Measurements from ENCODE around the gene MDGA2. TPM values are rescaled to one million over a fixed set of nuclear protein-coding genes. Genes with fewer than 3 reads are reported as not detected.

Gene MDGA2
- total RNA-seq, 2 experiments from 2014 or later: not detected

GRCh38 chr14:47520382-47520781, 155.0 kb downstream of the MDGA2 start:
- Mint-ChIP-seq H3K9me3 (no peaks in the 10 kb centered on the region), H3K4me1 (ENCODE audit: low read depth) (no peaks in the 10 kb centered on the region), H3K4me3 (no peak overlapping the region), H3K36me3 (ENCODE audit: low read depth) (no peaks in the 10 kb centered on the region), H3K27ac (no peak overlapping the region), H3K27me3 (ENCODE audit: low read depth) (no peaks in the 10 kb centered on the region)
- intact Hi-C loops (cut with micrococcal nuclease): no loop called here
- CTCF ChIA-PET: no interaction called here
- DNase-seq: no peak

DNA sequence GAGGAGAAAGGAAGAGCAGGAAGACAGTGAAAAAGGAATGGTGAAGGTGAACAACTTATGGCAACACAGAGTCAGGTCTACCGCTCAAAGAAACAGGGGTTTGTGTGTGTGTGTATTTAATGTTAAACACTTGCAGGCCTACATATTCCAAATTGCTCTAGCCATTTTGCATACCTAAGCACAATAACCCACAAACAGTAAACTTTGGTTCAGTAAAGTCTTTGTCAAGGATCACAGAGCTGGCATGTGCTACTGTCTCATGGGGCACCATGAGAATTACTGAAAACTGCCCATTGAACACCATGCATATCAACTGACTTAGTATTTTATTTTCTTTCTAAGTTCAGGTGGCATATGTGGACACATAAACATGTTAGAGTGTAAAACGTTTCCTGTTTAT, 163.6 kb downstream of the MDGA2 start:
- H3K27me3 Mint-ChIP-seq (ENCODE audit: low read depth): no peaks in the 10 kb centered on the region
- H3K27ac Mint-ChIP-seq: no peak overlapping the region
- no peaks in the 10 kb centered on the region for H3K4me1 Mint-ChIP-seq (ENCODE audit: low read depth)
- no peak overlapping the region for H3K4me3 Mint-ChIP-seq
- no peak for DNase-seq
- CTCF ChIA-PET: no interaction called here
- peaks cover 1% of the 10 kb centered on the region for H3K9me3 Mint-ChIP-seq
- no peaks in the 10 kb centered on the region for H3K36me3 Mint-ChIP-seq (ENCODE audit: low read depth)
- intact Hi-C loops (cut with micrococcal nuclease): no loop called here

DNA sequence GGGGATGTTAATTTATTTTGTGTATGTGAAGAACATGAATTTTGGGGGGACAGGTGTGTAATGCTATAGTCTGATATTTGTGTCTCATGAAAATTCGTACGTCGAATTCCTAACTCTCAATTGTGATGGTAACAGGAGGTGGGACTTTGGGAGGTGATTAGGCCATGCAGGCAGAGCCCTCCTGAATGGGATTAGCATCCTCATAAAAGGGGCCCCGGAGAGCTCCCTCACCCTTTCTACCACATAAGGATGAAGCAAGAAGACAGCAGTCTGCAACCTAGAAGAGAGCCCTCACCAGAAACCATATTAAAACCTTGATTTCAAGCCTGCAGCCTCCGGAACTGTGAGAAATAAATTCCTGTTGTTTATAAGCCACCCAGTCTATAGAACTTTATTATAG, 165.4 kb downstream of the MDGA2 start:
- intact Hi-C loops (cut with micrococcal nuclease): no loop called here
- Mint-ChIP-seq H3K4me3 (no peak overlapping the region), H3K36me3 (ENCODE audit: low read depth) (no peaks in the 10 kb centered on the region), H3K4me1 (ENCODE audit: low read depth) (no peaks in the 10 kb centered on the region), H3K9me3 (peaks cover 1% of the 10 kb centered on the region), H3K27me3 (ENCODE audit: low read depth) (no peaks in the 10 kb centered on the region), H3K27ac (no peak overlapping the region)
- DNase-seq: no peak
- CTCF ChIA-PET: no interaction called here

DNA sequence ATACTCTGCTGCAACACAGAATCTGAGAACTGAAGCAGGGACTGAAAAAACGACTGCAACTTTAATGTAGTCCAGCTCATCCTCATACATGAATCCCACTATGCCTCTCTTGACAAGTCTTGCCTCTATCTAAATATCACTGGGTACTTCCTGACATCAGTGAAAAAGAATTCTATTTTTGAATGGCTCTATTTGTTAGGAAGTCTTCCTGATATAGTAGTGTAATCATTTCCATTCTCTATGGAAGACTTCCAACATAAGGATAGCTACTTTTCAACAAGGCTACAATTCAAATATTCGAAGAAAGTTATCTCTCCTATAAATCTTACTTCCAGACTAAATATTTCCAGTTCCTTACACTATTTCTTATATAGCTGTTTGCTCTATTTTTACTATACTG, 167.5 kb downstream of the MDGA2 start:
- intact Hi-C loops (cut with micrococcal nuclease): no loop called here
- Mint-ChIP-seq H3K27me3 (ENCODE audit: low read depth) (no peaks in the 10 kb centered on the region), H3K4me1 (ENCODE audit: low read depth) (no peaks in the 10 kb centered on the region), H3K9me3 (peaks cover 4% of the 10 kb centered on the region), H3K4me3 (no peak overlapping the region), H3K27ac (no peak overlapping the region), H3K36me3 (ENCODE audit: low read depth) (no peaks in the 10 kb centered on the region)
- DNase-seq: no peak
- CTCF ChIA-PET: no interaction called here

DNA sequence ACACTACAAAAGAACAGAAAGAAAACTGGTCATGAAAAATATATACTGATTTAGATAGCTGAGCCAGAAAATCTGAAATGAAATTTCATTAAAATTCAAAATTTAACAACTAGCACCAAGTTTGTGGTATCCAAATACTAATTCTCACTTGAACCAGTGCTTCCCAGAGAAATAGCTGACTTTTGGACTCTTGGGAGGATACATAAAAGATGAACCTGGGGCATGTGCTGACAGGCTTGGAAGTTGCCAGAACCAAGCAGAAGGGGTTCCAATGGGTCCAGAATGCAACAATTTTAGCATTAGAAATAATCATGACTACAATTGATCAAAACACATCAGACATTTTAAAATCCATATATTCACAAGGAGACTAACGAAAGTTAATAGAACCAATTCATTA, 175.0 kb downstream of the MDGA2 start:
- Mint-ChIP-seq H3K4me3 (no peak overlapping the region), H3K27me3 (ENCODE audit: low read depth) (no peaks in the 10 kb centered on the region), H3K9me3 (peaks cover 4% of the 10 kb centered on the region), H3K27ac (no peak overlapping the region), H3K36me3 (ENCODE audit: low read depth) (no peaks in the 10 kb centered on the region), H3K4me1 (ENCODE audit: low read depth) (no peaks in the 10 kb centered on the region)
- no peak for DNase-seq
- CTCF ChIA-PET: no interaction called here
- intact Hi-C loops (cut with micrococcal nuclease): no loop called here

DNA sequence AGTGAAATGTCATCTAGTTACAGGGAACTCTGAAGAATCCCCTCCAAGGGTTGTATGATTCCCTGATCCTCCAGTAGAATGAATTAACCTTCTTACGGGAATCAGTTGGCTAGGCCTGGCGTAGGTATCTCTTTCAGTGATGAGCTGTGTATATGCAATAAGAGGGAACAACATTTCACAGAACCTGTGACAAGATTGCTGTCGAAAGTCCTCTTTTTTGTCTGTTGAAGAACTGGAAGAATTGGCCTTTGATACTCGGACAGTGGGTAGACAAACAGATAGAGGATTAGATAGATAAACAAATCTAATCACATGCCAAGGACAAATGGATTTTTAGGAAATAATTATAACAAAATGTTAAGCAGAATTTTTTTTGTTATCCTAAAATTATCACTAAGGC, 184.6 kb downstream of the MDGA2 start:
- no peak for DNase-seq
- H3K4me3 Mint-ChIP-seq: no peak overlapping the region
- intact Hi-C loops (cut with micrococcal nuclease): no loop called here
- peaks cover 7% of the 10 kb centered on the region for H3K9me3 Mint-ChIP-seq
- no peaks in the 10 kb centered on the region for H3K4me1 Mint-ChIP-seq (ENCODE audit: low read depth)
- H3K36me3 Mint-ChIP-seq (ENCODE audit: low read depth): no peaks in the 10 kb centered on the region
- H3K27me3 Mint-ChIP-seq (ENCODE audit: low read depth): no peaks in the 10 kb centered on the region
- CTCF ChIA-PET: interaction anchor here (1.0 kb wide), 1 partner anchor 22 kb away, joined by 3 read pairs; no protein-coding TSS in a partner anchor
- H3K27ac Mint-ChIP-seq: no peak overlapping the region

DNA sequence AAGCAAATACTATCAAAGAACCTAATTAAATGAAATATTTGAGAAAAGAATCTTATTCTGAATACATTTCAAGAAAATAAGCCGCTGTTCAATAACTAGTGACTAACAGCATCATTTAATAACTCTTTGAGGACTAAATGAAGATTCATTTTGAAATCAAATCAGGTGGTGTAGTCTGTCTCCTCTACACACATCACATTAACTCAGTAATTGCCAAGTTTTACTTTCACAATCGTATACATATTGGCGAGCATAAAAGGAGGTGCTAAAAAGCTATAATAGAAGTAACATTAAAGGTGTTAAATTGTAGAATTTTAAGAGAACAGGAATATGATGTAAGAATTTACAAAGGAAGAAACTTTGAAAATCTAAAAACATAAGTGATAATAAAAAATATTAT, 185.1 kb downstream of the MDGA2 start:
- intact Hi-C loops (cut with micrococcal nuclease): no loop called here
- Mint-ChIP-seq H3K4me1 (ENCODE audit: low read depth) (no peaks in the 10 kb centered on the region), H3K9me3 (peaks cover 7% of the 10 kb centered on the region), H3K27me3 (ENCODE audit: low read depth) (no peaks in the 10 kb centered on the region), H3K27ac (no peak overlapping the region), H3K4me3 (no peak overlapping the region), H3K36me3 (ENCODE audit: low read depth) (no peaks in the 10 kb centered on the region)
- CTCF ChIA-PET: interaction anchor here (0.6 to 1.0 kb wide), 2 partner anchors 22 to 257 kb away, joined by 3 read pairs; no protein-coding TSS in a partner anchor
- DNase-seq: no peak

DNA sequence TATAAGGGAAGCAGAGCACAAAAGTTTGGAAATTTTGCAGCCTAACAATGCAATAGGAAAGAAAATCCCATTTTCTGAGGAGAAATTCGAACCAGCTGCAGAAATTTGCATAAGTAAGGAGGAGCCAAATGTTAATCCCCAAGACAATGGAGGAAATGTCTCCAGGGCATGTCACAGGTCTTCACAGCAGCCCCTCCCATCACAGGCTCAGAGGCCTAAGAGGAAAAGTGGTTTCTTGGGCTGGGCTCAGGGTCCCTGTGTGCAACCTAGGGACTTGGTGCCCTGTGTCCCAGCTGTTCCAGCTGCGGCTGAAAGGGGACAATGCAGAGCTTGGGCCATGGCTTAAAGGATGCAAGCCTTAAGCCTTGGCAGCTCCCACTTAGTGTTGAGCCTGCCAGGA, 190.0 kb downstream of the MDGA2 start:
- Mint-ChIP-seq H3K36me3 (ENCODE audit: low read depth) (no peaks in the 10 kb centered on the region), H3K27me3 (ENCODE audit: low read depth) (no peaks in the 10 kb centered on the region), H3K9me3 (peaks cover 3% of the 10 kb centered on the region), H3K4me3 (no peak overlapping the region), H3K27ac (no peak overlapping the region), H3K4me1 (ENCODE audit: low read depth) (no peaks in the 10 kb centered on the region)
- intact Hi-C loops (cut with micrococcal nuclease): no loop called here
- no peak for DNase-seq
- CTCF ChIA-PET: no interaction called here

DNA sequence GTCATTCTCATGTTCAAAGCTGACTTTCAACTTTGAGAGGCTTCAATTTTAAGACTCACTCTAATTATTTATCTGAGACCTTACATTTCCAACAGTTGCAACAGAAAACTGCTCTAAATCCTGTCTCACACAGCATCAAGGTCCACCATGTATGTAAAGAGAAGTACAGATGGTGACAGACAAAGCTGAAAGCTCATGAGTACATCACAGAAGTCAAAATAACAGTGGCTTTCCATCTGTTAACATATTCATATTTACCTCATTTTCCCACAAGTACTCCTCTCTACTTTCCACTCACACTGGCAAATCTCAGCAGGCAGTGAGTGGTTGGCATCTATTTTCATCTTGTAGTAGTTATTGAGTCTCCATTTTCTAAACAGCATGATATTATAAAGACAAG, 192.0 kb downstream of the MDGA2 start:
- Mint-ChIP-seq H3K36me3 (ENCODE audit: low read depth) (no peaks in the 10 kb centered on the region), H3K9me3 (peaks cover 5% of the 10 kb centered on the region), H3K27me3 (ENCODE audit: low read depth) (no peaks in the 10 kb centered on the region), H3K27ac (no peak overlapping the region), H3K4me1 (ENCODE audit: low read depth) (no peaks in the 10 kb centered on the region), H3K4me3 (no peak overlapping the region)
- CTCF ChIA-PET: no interaction called here
- no peak for DNase-seq
- intact Hi-C loops (cut with micrococcal nuclease): no loop called here

GRCh38 chr14:47471075-47471474, 204.3 kb downstream of the MDGA2 start:
- H3K27me3 Mint-ChIP-seq (ENCODE audit: low read depth): no peaks in the 10 kb centered on the region
- H3K27ac Mint-ChIP-seq: no peak overlapping the region
- no peaks in the 10 kb centered on the region for H3K4me1 Mint-ChIP-seq (ENCODE audit: low read depth)
- CTCF ChIA-PET: no interaction called here
- no peaks in the 10 kb centered on the region for H3K36me3 Mint-ChIP-seq (ENCODE audit: low read depth)
- no peak overlapping the region for H3K4me3 Mint-ChIP-seq
- intact Hi-C loops (cut with micrococcal nuclease): no loop called here
- peaks cover 4% of the 10 kb centered on the region for H3K9me3 Mint-ChIP-seq
- DNase-seq: no peak

DNA sequence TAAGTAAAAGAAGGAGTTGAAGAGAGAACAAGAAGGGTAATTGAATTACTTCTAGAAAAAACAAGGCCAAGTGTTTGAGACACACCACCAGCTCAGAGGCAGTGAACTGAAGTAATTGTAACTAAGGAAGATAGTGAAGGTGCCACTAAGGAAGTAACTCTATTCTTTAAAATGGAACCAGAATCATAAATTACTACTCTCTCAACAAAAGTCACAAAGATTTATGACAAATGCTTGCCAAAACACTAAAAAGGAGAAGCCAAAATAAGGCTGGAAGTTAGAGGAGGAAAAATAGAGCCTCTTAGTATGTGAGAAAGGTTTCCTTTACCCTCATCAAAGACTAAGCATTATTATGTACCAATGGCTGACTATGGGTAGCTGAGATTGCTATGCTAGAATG, 208.5 kb downstream of the MDGA2 start:
- no peak for DNase-seq
- intact Hi-C loops (cut with micrococcal nuclease): no loop called here
- Mint-ChIP-seq H3K27me3 (ENCODE audit: low read depth) (no peaks in the 10 kb centered on the region), H3K9me3 (peaks cover 3% of the 10 kb centered on the region), H3K27ac (no peak overlapping the region), H3K36me3 (ENCODE audit: low read depth) (no peaks in the 10 kb centered on the region), H3K4me3 (no peak overlapping the region), H3K4me1 (ENCODE audit: low read depth) (no peaks in the 10 kb centered on the region)
- CTCF ChIA-PET: no interaction called here

DNA sequence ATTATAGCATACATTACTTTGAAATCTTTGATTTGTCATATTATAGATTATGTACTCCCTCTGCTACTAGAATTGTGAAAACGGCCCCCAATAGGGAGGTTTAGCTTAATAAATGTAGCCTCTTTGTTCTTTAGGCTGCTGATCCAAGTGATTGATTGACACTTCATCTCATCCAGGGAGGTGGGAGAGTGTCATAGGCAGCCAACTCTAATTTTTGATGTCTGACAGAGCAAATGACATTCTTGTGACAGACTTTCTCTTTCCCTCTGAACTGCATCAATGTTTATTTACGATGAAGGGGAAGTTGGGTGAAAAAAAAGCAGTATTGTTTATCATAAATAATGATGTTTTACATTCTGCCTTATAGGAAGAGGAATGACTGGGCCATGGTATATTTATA, 221.4 kb downstream of the MDGA2 start:
- intact Hi-C loops (cut with micrococcal nuclease): no loop called here
- no peak overlapping the region for H3K4me3 Mint-ChIP-seq
- peaks cover 2% of the 10 kb centered on the region for H3K9me3 Mint-ChIP-seq
- CTCF ChIA-PET: no interaction called here
- no peak overlapping the region for H3K27ac Mint-ChIP-seq
- no peak for DNase-seq
- H3K36me3 Mint-ChIP-seq (ENCODE audit: low read depth): no peaks in the 10 kb centered on the region
- H3K27me3 Mint-ChIP-seq (ENCODE audit: low read depth): no peaks in the 10 kb centered on the region
- no peaks in the 10 kb centered on the region for H3K4me1 Mint-ChIP-seq (ENCODE audit: low read depth)

DNA sequence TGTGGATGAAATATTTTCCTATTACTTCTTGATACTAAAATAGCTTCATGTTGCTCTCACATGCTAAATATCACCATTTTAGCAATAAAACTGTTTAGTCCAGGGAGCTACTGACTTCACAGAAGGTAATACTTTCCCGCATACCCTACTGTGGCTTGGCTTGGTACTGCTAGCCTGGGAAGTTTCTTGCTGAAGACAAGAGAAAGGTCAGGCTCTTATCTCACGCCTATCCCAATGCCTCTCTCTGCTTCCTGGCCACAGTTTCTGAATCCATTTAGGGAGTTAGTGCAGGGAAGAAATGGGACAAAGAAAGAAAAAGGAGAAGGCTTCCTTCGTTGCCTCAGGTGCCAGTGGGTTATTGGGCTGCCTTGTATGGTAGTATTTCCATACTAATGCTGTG, 228.3 kb downstream of the MDGA2 start:
- no peaks in the 10 kb centered on the region for H3K36me3 Mint-ChIP-seq (ENCODE audit: low read depth)
- peaks cover 2% of the 10 kb centered on the region for H3K9me3 Mint-ChIP-seq
- H3K4me1 Mint-ChIP-seq (ENCODE audit: low read depth): no peaks in the 10 kb centered on the region
- H3K4me3 Mint-ChIP-seq: no peak overlapping the region
- H3K27ac Mint-ChIP-seq: no peak overlapping the region
- no peaks in the 10 kb centered on the region for H3K27me3 Mint-ChIP-seq (ENCODE audit: low read depth)
- no peak for DNase-seq
- CTCF ChIA-PET: no interaction called here
- intact Hi-C loops (cut with micrococcal nuclease): no loop called here

DNA sequence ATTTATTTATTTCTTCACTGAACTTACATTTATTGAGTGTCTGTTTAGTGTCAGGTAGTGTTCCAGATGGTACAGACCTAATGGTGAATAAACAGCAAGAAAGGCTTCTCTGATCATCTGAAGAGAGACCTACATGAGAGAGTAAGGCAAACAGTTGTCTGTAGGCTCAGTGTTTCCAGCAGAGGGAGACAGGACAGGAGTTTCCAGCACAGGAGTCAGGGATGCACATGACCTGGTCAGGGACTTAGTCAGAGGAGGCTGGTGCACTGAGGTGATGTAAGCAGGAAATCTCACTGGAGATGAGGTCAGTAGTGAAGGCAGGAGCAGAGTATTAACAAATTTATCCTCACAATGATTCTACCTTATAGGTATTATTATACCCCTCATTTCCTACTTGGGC, 233.2 kb downstream of the MDGA2 start:
- no peak for DNase-seq
- no peaks in the 10 kb centered on the region for H3K4me1 Mint-ChIP-seq (ENCODE audit: low read depth)
- H3K36me3 Mint-ChIP-seq (ENCODE audit: low read depth): no peaks in the 10 kb centered on the region
- H3K27me3 Mint-ChIP-seq (ENCODE audit: low read depth): no peaks in the 10 kb centered on the region
- H3K27ac Mint-ChIP-seq: no peak overlapping the region
- intact Hi-C loops (cut with micrococcal nuclease): no loop called here
- CTCF ChIA-PET: no interaction called here
- no peaks in the 10 kb centered on the region for H3K9me3 Mint-ChIP-seq
- no peak overlapping the region for H3K4me3 Mint-ChIP-seq
